ENCODE data around the gene ACSF2.

ACSF2 gene

GRCh38 chr17:50522766-50523165 is 96.7 kb downstream of the ACSF2 start:
- no peak overlapping the region for H3K4me2 ChIP-seq (ENCODE audit: low read depth, low read length, poor library complexity, severe bottlenecking)
- H3K9ac ChIP-seq (ENCODE audit: low read length), result no peak overlapping the region
- no peaks in the 10 kb centered on the region for H4K20me1 ChIP-seq (ENCODE audit: low read depth, low read length)
- no peaks in the 10 kb centered on the region for H3F3A ChIP-seq (ENCODE audit: insufficient read depth)
- no peak for TF ChIP-seq EZH2phosphoT487 (conservative IDR thresholded peaks at IDR 0.05; ENCODE audit: low read length)
- no peak overlapping the region for H2AFZ ChIP-seq (ENCODE audit: low read depth, low read length, severe bottlenecking)
- no peaks in the 10 kb centered on the region for H3K79me2 ChIP-seq (ENCODE audit: insufficient read depth, low read length)
- no peaks in the 10 kb centered on the region for H3K9me3 ChIP-seq (ENCODE audit: insufficient read depth, low read length)
- H3K27ac ChIP-seq (ENCODE audit: low read depth, low read length), result no peak overlapping the region
- H3K36me3 ChIP-seq (ENCODE audit: low read length), result no peaks in the 10 kb centered on the region
- no peaks in the 10 kb centered on the region for H3K9me2 ChIP-seq (replicated peaks; ENCODE audit: insufficient read depth, low read length)
- no peak overlapping the region for H3K4me3 ChIP-seq (ENCODE audit: insufficient read depth, low read length, poor library complexity, severe bottlenecking)
- H3K27me3 ChIP-seq (ENCODE audit: low read length), result no peaks in the 10 kb centered on the region

- no peaks in the 10 kb centered on the region for H3K36me3 ChIP-seq (ENCODE audit: low read length)
- H3K79me2 ChIP-seq (ENCODE audit: insufficient read depth, low read length), result no peaks in the 10 kb centered on the region
- no peak overlapping the region for H2AFZ ChIP-seq (ENCODE audit: low read depth, low read length, severe bottlenecking)
- H3K27me3 ChIP-seq (ENCODE audit: low read length), result no peaks in the 10 kb centered on the region
- H3K4me3 ChIP-seq (ENCODE audit: insufficient read depth, low read length, poor library complexity, severe bottlenecking), result no peak overlapping the region
- no peak overlapping the region for H3K4me2 ChIP-seq (ENCODE audit: low read depth, low read length, poor library complexity, severe bottlenecking)
- no peaks in the 10 kb centered on the region for H3K9me3 ChIP-seq (ENCODE audit: insufficient read depth, low read length)
- H3K9me2 ChIP-seq (replicated peaks; ENCODE audit: insufficient read depth, low read length), result no peaks in the 10 kb centered on the region
- H3K27ac ChIP-seq (ENCODE audit: low read depth, low read length), result no peak overlapping the region
- no peak overlapping the region for H3K9ac ChIP-seq (ENCODE audit: low read length)
- no peaks in the 10 kb centered on the region for H4K20me1 ChIP-seq (ENCODE audit: low read depth, low read length)
- TF ChIP-seq CTCF (IDR thresholded peaks at IDR 0.05; ENCODE audit: insufficient read depth, low read length, poor library complexity, severe bottlenecking) (no peak), EZH2phosphoT487 (conservative IDR thresholded peaks at IDR 0.05; ENCODE audit: low read length) (no peak)
- H3F3A ChIP-seq (ENCODE audit: insufficient read depth), result no peaks in the 10 kb centered on the region
Measured at GRCh38 chr17:50523208-50523607, 97.2 kb downstream of the ACSF2 start.

All from SU-DHL-6 (cell line).